Mammary epithelial cell (primary cell): ENCODE data around the gene GRB14.

Source experiments
- CTCF ChIP-seq, 2 donors: IDR thresholded peaks in 1 of 2; conservative IDR thresholded peaks in 1 of 2; 2 replicates each; pipeline ENCODE4 v1.5.1; 2011 to 2012; ENCODE audit warnings: inconsistent platforms in 2 of 2, low read length in 2 of 2, mild to moderate bottlenecking in 2 of 2, control low read depth in 1 of 2, low read depth in 1 of 2; ENCODE audit not compliant: insufficient read depth in 1 of 2; ENCODE audit errors: extremely low read depth in 1 of 2
- EZH2 ChIP-seq: IDR thresholded peaks from 2 replicates; pipeline ENCODE4 v1.6.1; 2012; ENCODE audit warnings: low read length, inconsistent platforms, borderline replicate concordance

GRCh38 chr2:164447660-164448059 is 173.6 kb downstream of the GRB14 start:
- no peak for TF ChIP-seq CTCF (conservative IDR thresholded peaks at IDR 0.05 in 1 of 2, IDR thresholded peaks at IDR 0.05 in 1 of 2; ENCODE audit: extremely low read depth in 1 of 2, insufficient read depth in 1 of 2, low read depth in 1 of 2, low read length in 2 of 2)
- no peak for TF ChIP-seq EZH2
